HepG2 (cell line): ENCODE results near the gene EPHA2. TPM values are rescaled to one million over a fixed set of nuclear protein-coding genes. Genes with fewer than 3 reads are reported as not detected.

ENCODE experiments used
- BATF2 ChIP-seq: sonication (generic); formaldehyde crosslinking; IDR thresholded peaks from 2 replicates; pipeline ENCODE4 v1.8.0; 2022; ENCODE audit warnings: mild to moderate bottlenecking, missing genetic modification reagents, moderate library complexity
- HBP1 ChIP-seq: IDR thresholded peaks from 2 replicates; pipeline ENCODE4 v1.6.1; 2016; ENCODE audit warnings: low read depth, control low read depth
- PTBP1 ChIP-seq: fragments of 200-400 bp; formaldehyde crosslinking; IDR thresholded peaks from 2 replicates; pipeline ENCODE4 v1.6.1; 2018; ENCODE audit warnings: low read length, low read depth; ENCODE audit not compliant: poor library complexity, severe bottlenecking
- SIN3A ChIP-seq: IDR thresholded peaks from 2 replicates; pipeline ENCODE4 v1.6.1; 2011; ENCODE audit warnings: low read depth, mild to moderate bottlenecking, control low read depth, low read length, borderline replicate concordance
- ZNF543 ChIP-seq: sonication (generic); formaldehyde crosslinking; IDR thresholded peaks from 2 replicates; pipeline ENCODE4 v1.4.0; 2020; ENCODE audit warnings: mild to moderate bottlenecking, missing genetic modification reagents
- ZNF687 ChIP-seq: sonication (generic); formaldehyde crosslinking; IDR thresholded peaks from 2 replicates; pipeline ENCODE4 v1.5.1; 2020; ENCODE audit warnings: mild to moderate bottlenecking, missing genetic modification reagents, moderate library complexity
- ZNF776 ChIP-seq: sonication (generic); formaldehyde crosslinking; IDR thresholded peaks from 2 replicates; pipeline ENCODE4 v1.4.0; 2020; ENCODE audit warnings: mild to moderate bottlenecking, missing genetic modification reagents
- polyA plus RNA-seq, 8 experiments: library from polyadenylated mRNA; depleted of rRNA in 3 of 8; stranded (reverse) in 7 of 8; unstranded in 1 of 8; fragments of >200 nt; fragmentation: Illumina TruSeq in 4 of 8; extraction: Trizol in 4 of 8; gene quantifications; 2 replicates each; pipeline versions ENCODE4 v1.2.1 to v1.2.3, GENCODE V29; 2011 to 2016; ENCODE audit warnings: low read depth in 4 of 8, missing spikeins in 1 of 8, mixed read lengths in 1 of 8; ENCODE audit not compliant: insufficient read depth in 1 of 8
- total RNA-seq, 5 experiments: library from RNA; depleted of rRNA; stranded (reverse); fragments of >200 nt; fragmentation: Illumina TruSeq; extraction: Trizol; gene quantifications; 2 replicates each; pipeline ENCODE4 v1.2.3, GENCODE V29; 2016; ENCODE audit warnings: low read depth in 1 of 5

The EPHA2 gene
- total and polyA plus RNA-seq, 2 of the 13 experiments (the other 11 are each of a cell fraction or from before 2014, with no cell fraction given), result 33.6 to 53.6 TPM

GRCh38 chr1:16153999-16154673 is 1.7 kb downstream of the EPHA2 start (continued):
- peak; percentile 17; the same call in 1 of the 2 replicates for TF ChIP-seq HBP1 (CRISPR knock-in tag)
- TF ChIP-seq ZNF543 (CRISPR knock-in tag), result 0 out of 2 replicates have a peak, but pooled peaks have one; percentile 51
- 0 out of 2 replicates have a peak, but pooled peaks have one; percentile 7 for TF ChIP-seq ZNF687
- TF ChIP-seq BATF2 (CRISPR knock-in tag), result 0 out of 2 replicates have a peak, but pooled peaks have one; percentile 24
- TF ChIP-seq SIN3A, result peak; percentile 39; the same call in 1 of the 2 replicates
- no peak for TF ChIP-seq PTBP1
- TF ChIP-seq ZNF776 (CRISPR knock-in tag), result 0 out of 2 replicates have a peak, but pooled peaks have one; percentile 21
